Measurements from ENCODE around the gene SPAG4.

Gene SPAG4

DNA sequence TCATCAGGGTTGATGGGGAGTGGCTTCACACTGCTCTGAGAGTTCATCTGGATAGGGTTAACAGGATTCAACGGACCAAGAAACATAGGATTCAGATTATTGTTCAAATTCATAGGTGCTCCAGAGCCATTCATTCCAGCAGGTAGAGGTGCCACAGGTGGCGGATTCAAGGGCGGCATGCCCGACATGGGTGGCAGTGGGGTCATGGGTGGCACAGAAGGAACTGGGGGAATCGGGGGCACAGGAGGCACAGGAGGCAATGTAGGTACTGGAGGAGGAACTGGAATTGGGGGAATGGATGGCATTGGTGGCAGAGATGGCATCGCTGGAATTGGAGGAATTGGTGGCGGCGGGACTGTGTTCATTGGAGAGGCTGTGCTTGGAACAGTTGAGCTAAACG, 38.8 kb downstream of the SPAG4 start:
- no peak for DNase-seq (ENCODE audit: low read depth)

DNA sequence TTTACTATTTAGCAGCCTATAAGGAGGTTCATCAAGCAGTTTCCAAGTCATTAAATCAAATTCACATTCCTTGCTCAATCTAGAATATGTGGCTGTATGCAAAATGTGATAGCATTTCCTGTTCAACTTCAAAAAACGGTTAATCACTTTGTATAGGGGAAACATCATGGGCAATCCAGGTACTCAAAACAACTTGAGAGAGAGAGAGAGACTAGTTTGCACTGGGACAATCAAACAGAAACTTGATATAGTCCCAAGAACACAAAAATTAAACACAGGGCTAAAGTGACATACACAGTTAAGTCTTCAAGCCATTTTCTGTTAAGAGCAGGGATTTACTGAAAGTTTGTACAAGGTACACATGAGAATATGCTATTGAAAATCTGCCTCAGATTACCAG, 41.6 kb downstream of the SPAG4 start:
- DNase-seq (ENCODE audit: low read depth): no peak

- no peak for DNase-seq (ENCODE audit: low read depth)
These were observed 44.7 kb downstream of the SPAG4 start for GRCh38 chr20:35660122-35660937.

GRCh38 chr20:35661053-35661452, 45.4 kb downstream of the SPAG4 start:
- DNase-seq (ENCODE audit: low read depth): no peak

GRCh38 chr20:35661908-35662307, 46.3 kb downstream of the SPAG4 start:
- DNase-seq (ENCODE audit: low read depth): no peak

- no peak for DNase-seq (ENCODE audit: low read depth)
These were observed 46.9 kb downstream of the SPAG4 start for GRCh38 chr20:35662551-35662950.

DNA sequence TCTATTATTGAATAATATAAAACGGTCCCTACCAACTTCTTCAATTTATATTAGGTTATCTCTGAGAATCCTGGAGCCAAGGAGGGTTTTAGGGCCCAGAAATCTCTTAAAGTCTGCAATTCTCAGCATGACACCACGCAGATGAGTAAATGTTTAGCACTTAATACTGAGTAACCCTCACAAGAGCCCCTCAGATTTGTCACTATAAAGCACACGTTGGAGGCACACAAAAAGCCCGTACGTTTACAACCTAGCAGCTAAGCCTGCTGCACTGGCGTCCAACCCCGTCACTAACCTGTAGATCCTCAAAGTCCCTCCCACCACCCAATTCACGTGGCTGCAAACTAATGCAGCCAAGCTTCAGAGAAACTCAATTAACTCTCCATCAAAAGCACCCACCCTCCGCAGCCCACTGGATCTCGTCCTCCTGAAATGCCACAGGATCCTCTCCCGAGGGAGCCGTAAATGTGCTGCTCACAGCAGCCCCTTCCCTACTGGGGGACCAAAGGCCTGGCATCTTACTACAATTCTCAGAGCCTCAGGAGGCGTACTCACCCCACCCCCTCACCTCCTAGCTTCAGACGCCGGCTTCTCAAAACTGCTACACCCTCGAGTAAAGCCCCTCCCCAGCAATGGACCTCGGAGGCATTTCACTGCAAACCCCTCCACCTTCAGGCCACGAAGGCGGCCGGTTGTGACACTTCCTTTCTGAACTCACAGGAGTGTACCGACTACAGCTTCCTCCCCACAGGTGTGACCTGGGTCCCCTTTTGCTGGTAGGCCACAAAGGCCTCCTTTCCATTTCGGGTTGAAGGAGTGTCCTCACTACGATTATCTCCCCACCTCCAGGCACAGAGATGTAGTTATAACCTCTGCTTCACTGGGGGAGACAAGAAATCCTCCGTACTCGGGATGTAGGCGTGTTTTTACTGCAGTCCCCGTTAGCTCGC, 48.2 kb downstream of the SPAG4 start:
- DNase-seq (ENCODE audit: low read depth): peak; percentile 27

DNA sequence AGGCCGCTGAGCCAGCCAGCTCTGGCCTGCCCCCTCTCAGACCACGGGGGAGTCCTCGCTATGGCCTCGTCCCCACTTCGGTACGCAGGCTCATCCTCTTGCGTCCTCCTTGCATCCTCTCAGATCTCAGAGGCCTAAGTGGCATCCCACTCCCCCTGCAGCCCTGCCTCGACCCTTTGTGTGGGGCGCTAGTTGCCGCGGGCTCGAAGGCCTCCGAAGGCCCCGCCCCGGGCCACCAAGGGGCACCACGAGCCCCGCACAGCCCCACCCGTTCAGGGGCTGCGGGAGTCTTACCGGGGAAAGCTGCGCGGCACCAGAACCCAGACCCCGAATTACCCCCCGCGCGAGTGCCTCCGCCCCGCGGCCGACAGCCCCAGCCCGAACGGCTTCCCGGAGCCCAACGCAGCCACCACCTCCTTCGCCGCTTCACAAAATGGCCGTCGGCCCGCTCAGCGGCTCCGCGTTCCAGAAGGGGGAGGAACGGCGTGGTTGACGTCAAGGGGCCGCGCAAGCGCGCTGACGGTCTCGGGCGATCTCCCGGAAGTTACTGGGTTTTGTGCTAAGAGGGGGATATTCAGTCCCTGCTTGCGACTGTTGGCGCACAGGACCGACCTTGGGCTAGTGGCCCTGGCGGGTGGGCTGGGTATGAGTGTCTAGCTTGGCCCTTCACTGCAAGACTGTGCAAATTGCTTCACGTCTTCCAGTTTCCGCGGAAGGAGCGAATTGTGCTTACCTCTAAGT, 49.0 kb downstream of the SPAG4 start, which contains the start of the genes CPNE1 and RBM12:
CPNE1 (minus strand) TSS at position 435 of the 741 bp plus-strand sequence. CDS start 31,977 bp downstream, outside the sequence.
RBM12 (minus strand) TSS at position 435 of the 741 bp plus-strand sequence. CDS start 9,578 bp downstream, outside the sequence.
- peak; percentile 82 for DNase-seq (ENCODE audit: low read depth)

DNA sequence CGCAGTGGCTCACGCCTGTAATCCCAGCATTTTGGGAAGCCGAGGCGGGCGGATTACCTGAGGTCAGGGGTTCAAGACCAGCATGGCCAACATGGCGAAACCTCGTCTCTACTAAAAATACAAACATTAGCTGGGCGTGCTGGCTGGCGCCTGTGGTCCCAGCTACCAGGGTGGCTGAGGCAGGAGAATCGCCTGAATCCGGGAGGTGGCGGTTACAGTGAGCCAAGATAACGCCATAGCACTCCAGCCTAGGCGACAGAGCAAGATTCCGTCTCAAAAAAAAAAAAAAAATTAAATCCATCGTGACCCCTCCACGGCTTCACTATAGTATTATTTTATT, 50.3 kb downstream of the SPAG4 start:
- DNase-seq (ENCODE audit: low read depth): no peak

- DNase-seq (ENCODE audit: low read depth): no peak
These were observed 53.6 kb downstream of the SPAG4 start for GRCh38 chr20:35669221-35669620.

DNA sequence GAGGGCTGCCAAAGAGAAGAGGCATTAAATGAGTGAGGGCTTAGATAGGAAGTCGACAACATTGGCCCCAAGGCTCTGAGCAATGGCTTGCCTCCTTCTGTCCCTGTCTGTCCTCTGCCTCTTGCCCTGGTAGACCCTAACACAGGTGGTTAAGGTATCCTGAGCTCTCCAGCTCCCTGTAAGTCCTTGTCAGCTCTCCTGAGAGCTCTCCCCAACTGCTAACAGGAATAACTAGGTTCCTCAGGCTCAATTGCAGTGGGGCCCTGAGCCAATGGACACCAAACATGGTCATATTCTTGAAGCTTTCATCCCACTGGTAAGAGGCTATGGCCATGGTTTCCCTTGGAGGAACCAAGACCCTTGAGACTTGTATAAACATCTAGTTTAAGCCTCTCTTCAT, 54.1 kb downstream of the SPAG4 start:
- no peak for DNase-seq (ENCODE audit: low read depth)
